GM19324 (cell line): ENCODE measurements around the gene NCOR2.
"Not testable (repeated sequence)": the region's sequence is repeated elsewhere in the genome, so short reads cannot be mapped to it uniquely, and the experiment has no call there.

Experiments
- ATAC-seq: cut with Tn5 transposase; IDR thresholded peaks from one replicate; pipeline ENCODE4 v1.9.1; 2021; ENCODE audit warnings: mild to moderate bottlenecking, moderate library complexity; ENCODE audit not compliant: unreplicated experiment, low FRiP score

Gene NCOR2

DNA sequence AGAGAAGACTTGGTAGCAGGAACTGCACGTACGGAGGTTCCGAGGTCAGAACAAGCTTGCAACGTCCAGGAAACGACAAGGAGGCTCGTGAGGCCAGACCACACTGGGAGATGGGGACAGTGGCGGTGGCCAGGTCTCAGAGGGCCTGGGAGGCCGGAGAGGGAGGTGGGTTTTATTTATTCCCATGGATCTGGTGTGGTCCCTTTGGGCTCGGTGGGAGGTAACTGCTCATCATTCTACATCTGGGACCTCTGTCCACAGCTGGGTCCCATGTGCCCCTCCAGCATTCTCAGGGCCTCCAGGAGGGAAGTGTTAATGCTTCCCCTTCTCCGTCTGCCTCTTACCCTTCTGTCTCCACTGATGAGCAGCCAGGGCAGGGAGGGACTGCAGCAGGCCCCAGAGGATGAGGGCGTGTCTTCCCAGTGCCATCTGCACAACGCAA lies 35.7 kb upstream of the NCOR2 start:
- ATAC-seq = no peak

GRCh38 chr12:124601706-124602105 lies 34.3 kb upstream of the NCOR2 start:
- no peak for ATAC-seq

- no peak for ATAC-seq
Observed at GRCh38 chr12:124599074-124599999, 31.9 kb upstream of the NCOR2 start.

DNA sequence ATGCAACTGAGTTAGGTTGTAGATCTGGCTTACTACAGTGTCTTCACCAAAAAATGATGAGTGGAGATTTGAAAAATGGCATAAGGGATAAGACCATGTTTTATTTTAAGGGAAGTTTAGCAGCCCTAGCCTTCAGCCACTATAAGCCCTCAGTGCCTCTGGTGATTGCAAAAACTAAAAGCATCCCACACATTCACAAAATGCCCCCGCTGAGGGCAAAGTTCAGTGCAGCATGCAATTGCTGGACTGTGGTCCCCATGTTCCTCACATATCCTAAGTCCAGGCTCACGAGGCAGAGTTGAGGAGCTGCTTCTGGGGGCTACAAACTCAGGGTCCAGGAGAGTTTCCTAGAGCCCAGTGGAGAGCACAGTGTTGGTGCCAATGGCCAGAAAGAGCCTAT lies 29.6 kb upstream of the NCOR2 start:
- no peak for ATAC-seq

GRCh38 chr12:124595444-124595843 lies 28.0 kb upstream of the NCOR2 start:
- ATAC-seq = no peak

DNA sequence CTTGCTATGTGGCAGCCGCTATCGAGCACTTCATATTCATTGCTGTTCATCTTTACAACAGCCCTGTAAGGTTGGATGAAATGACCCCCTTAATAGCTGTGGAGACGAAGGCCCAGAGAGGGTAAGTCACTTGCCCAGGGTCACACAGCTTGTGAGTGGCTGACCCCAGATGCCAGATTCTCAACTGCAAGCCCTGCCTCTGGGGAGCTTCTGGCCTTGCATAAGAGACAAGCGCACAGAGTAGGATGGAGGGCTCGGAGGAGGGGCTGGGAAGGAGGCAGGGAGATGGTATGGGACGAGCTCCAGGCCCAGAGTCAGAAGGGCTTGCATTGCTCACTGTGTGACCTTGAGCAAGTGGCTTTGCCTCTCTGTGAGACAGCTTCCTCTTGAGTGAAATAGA lies 27.4 kb upstream of the NCOR2 start:
- ATAC-seq = no peak

- no peak for ATAC-seq
Observed at GRCh38 chr12:124593851-124594401, 26.5 kb upstream of the NCOR2 start.

DNA sequence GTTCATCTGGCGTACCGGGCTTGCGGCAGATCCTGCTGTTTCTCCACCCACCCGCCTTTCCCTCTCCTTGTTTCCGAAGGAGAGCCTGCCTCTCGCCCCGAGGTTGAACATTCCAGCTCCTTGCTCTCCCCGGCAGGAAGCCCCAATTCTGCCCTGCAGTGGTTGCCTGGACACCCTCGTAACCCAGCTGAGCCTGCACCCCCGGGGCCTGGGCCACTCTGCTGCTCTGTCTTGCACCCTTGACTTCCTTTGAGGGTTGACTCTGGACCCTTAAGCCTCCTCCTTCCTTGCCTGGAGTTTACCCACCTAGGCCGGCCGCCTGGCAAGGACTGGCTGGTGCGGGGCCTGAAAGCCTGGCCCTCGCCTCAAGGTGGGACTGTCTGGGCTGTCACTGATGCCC lies 25.8 kb upstream of the NCOR2 start:
- no peak for ATAC-seq

DNA sequence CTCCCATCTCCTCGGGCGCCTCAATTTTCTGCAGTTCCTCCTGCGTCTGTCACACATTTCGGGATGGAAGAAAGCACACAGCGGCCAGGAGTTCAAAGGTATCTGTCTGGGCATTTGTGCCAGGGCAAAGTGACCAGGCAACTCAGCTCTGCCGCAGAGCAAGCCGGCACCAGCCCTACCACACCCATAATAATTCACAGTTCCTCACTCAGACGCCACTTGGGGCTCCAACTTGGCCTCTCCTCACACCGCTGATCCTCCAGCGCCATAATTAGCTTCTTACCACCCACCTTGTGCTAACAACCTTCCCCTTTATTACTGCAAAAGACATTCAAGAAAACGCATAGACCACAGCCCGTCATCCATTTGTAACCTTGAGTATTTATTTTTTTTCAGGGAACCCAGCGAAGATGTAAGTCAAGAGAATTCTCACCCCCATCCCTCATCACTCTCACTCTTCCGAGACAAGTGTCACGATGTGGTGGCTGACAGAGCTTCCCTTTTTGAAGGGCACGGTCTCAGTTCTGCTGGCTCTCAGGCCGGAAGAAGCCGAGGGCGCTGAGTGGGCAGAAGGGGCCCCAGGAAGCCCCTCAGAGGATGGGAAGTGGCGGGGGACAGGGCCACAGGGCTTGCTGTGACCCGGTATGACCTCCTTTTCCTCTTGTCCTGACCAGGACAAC lies 25.2 kb upstream of the NCOR2 start:
- ATAC-seq = no peak

- ATAC-seq = no peak
Observed at GRCh38 chr12:124592050-124592449, 24.6 kb upstream of the NCOR2 start.

DNA sequence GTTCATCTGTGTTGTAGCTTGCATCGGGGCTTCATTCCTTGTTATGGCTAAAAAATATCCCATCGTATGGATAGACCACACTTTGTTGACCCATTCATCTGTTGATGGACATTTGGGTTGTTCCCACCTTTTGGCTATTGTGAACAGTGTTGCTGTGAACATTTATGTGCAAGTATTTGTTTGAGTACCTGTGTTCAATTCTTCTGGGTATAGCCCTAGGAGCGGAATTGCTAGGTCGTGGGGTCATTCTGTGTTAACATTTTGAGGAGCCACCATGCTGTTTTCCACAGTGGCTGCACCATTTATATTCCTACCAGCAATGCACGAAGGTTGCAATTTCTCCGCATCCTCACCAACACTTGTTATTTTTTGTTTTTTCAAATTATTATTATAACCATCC lies 23.0 kb upstream of the NCOR2 start:
- ATAC-seq = no peak

DNA sequence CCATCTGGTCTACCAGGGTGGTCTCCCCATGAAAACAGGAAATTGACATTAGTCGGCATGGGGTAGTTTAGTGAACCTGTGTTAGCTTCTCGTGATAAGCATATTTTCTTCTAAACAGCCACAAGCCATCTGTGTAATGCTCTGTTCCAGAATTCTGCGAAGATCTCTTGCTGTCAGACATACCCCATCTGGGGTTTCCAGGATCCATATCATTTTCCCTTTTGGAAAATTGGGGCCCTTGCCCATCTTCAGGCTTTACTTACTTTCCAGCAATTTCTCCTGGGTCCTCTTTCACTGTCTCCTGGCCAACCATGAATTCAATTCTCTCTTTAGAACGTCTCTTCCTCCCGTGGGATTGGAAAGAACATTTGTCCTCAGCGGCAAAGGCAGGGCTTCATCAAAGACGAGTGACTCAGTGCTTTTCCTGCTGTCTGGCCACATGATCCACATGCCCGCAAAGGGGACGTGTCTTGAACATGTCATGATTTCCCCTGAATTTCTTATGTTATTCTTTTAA lies 21.4 kb upstream of the NCOR2 start:
- no peak for ATAC-seq

- no peak for ATAC-seq
Observed at GRCh38 chr12:124588018-124588634, 20.7 kb upstream of the NCOR2 start.

GRCh38 chr12:124586756-124587155 lies 19.3 kb upstream of the NCOR2 start:
- no peak for ATAC-seq

DNA sequence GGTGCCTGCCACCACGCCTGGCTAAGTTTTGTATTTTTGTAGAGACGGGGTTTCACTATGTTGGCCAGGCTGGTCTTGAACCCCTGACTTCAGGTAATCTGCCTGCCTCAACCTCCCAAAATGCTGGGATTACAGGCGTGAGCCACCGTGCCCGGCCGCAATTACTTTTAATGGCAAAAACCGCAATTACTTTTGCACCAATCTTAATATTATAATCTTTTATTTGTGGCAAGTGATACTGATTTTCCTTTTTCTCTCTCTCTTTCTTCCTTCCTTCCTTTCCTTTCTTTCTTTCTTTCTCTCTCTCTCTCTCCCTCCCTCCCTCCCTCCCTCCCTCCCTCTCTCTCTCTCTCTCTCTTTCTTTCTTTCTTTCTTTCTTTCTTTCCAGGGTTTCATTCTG lies 17.1 kb upstream of the NCOR2 start:
- not testable (repeated sequence) for ATAC-seq

DNA sequence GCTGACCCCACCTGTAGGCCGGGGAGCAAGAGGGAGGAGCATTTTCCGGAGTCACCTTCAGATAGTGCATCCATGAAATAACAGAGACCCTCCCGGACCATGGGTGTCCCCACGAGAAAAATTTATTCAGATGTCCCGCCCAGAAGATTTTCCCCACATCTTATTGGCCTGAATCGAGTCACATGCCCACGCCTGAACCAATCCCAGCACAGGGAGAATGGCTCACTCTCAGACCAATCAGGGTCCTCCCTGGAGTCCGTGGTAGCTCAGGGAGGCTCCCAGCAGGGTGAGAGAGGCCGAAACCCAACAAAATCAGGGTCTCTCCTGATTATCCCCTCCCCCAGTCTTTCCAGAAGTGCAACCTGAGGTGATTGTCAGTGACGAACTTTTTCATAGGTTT lies 16.4 kb upstream of the NCOR2 start:
- ATAC-seq = no peak

DNA sequence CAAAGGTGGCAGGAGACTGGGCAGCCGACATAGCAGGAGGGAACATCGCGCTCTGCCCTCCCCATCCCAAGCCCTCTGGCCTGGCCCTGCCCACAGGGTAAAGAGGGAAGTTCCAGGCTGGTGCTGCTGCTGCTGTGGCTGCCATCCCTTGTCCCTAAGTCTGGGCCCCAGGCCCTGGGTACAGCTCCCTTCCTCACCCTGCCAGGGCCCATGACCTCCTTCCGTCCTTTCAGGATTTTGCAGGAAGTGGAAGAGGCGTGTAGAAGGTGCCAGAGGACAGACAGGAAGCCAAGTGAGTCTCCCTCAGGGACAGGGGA lies 14.7 kb upstream of the NCOR2 start:
- no peak for ATAC-seq

DNA sequence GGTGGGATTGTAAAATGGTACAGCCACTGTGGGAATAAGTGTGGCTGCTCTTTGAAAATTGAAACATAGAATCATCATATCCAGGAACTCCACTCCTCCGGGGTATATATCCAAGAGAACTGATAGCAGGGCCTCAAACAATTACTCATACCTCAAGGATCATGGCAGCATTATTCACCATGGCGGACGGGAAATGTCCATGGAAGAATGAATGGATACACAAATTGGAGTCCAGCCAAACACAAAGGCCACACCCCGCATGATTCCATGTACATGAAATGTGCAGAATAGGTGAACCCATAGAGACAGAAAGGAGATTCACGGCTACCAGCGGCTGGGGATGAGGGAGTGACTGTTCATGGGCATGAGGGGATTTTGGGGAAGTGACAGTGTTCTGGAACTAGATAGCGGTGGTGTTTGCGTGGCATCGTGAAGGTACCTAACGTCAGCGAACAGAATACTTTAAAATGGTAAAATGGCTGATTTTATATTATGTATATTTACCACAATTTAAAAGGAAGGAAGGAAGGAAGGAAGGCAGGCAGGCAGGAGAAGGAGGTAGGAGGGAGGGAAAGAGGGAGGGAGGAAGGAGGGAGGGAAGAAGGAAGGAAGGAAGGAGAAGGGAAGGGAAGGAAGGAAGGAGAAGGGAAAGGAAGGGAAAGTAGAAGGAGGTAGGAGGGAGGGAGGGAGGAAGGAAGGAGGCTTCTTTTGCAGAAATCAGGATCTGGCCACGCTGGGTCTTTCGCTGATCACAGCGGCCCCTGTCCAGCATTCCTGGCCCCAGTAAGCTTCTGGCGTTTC lies 14.1 kb upstream of the NCOR2 start:
- no peak for ATAC-seq

- ATAC-seq = no peak
Observed at GRCh38 chr12:124579921-124580517, 12.6 kb upstream of the NCOR2 start.

- ATAC-seq = no peak
Observed at GRCh38 chr12:124578854-124579253, 11.4 kb upstream of the NCOR2 start.
